Metanephros (tissue), 1 donor: ENCODE results near the gene BNIP3. TPM values are rescaled to one million over a fixed set of nuclear protein-coding genes. Genes with fewer than 3 reads are reported as not detected.

ENCODE experiments used
- total RNA-seq: library from RNA; depleted of rRNA; stranded (reverse); fragments of >200 nt; gene quantifications from one replicate; pipeline ENCODE4 v1.2.3, GENCODE V29; 2014

Gene BNIP3, protein sequence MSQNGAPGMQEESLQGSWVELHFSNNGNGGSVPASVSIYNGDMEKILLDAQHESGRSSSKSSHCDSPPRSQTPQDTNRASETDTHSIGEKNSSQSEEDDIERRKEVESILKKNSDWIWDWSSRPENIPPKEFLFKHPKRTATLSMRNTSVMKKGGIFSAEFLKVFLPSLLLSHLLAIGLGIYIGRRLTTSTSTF
- 56.3 TPM for total RNA-seq

GRCh38 chr10:131981429-131982184, at the start of gene BNIP3:
TSS of gene BNIP3 (minus strand) at chr10:131981923. CDS start at chr10:131981806, 117 bp downstream.

Other genes starting within 250 kb of the BNIP3 start
- gene PPP2R2D, start 80.9 kb downstream of the BNIP3 start, total RNA-seq: 56.1 TPM
- 0.35 TPM for gene JAKMIP3, start 84.0 kb upstream of the BNIP3 start, total RNA-seq
- 10.5 TPM for gene DPYSL4, start 205.0 kb upstream of the BNIP3 start, total RNA-seq